GM12875 (cell line): ENCODE data around the gene MYO7B.

Experiments
- H3K4me3 ChIP-seq: one replicate; pipeline ENCODE4 v1.5.1; 2011; ENCODE audit warnings: low read depth, low read length, control low read depth
- CTCF ChIP-seq: IDR thresholded peaks from 2 replicates; pipeline ENCODE4 v1.5.1; 2011; ENCODE audit warnings: low read depth, mild to moderate bottlenecking, control low read depth, inconsistent platforms, low read length, moderate library complexity, borderline replicate concordance; ENCODE audit not compliant: insufficient read depth

Gene MYO7B

GRCh38 chr2:127675331-127676261 lies 140.1 kb downstream of the MYO7B start, which contains the start of gene LIMS2:
Gene LIMS2, minus strand, starts transcription at chr2:127675530. Its CDS starts 506 bp downstream, at chr2:127675024.
- no peak within 1 kb of the TSS for H3K4me3 ChIP-seq

DNA sequence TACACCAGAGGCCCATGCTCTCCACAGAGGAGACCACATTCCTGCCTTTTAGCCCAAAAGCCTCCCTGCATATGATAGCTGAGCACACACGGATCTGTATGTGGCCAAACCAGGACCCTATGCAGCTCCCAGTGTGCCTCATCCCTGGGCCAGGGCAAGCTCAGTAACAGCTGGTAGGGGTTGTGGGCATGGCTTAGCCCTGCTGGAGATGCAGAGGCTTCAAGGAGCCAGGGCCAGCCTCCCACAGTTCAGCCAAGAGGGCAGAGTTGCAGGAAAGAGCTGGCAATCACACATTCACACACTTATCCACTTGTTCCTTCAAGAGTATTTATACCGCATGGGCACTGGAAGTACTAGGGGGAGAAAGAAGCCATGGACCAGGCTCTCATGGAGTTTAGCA lies 141.4 kb downstream of the MYO7B start:
- no peak overlapping the region for H3K4me3 ChIP-seq
- no peak for TF ChIP-seq CTCF

More at GRCh38 chr2:127675331-127676261, 140.1 kb downstream of the MYO7B start, which contains the start of gene LIMS2:
- TF ChIP-seq CTCF, result no peak

- no peak overlapping the region for H3K4me3 ChIP-seq
- no peak for TF ChIP-seq CTCF
Observed at GRCh38 chr2:127678531-127678930, 143.0 kb downstream of the MYO7B start.

- no peak for TF ChIP-seq CTCF
- H3K4me3 ChIP-seq, result no peak overlapping the region
Observed at GRCh38 chr2:127678991-127679390, 143.5 kb downstream of the MYO7B start.

DNA sequence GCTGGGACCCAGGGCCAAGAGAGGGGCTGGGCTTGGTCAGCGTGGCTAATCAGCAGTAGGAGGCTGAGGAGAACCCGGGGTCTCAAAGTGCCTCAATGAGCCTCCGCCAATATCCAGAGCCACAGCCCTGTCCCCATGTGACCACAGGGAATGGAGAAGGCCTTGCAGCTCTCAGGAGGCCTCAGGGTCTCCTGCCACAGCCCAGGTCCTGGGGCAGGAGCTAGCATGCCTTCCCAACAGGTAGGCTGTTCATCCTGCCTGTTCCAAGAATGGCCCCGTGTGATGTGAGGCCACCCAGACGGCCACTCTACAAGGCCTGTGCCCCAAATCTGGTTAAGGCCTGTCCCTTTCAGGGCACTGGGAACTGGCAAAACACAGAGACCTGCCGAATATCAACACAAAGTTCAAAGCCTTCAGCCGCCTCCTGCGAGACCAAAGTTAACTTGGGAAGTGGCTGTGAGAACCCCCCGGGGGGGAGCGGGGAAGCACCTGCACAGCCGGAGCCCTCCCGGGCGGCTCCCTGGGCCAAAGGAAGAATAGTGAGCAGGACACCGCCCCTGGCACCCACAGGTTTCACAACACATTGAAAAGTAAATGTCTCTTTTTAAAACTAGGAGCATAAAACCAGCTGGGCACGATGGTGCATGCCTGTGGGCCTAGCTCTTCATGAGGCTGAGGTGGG lies 144.3 kb downstream of the MYO7B start:
- no peak overlapping the region for H3K4me3 ChIP-seq

GRCh38 chr2:127680706-127681287 lies 145.3 kb downstream of the MYO7B start:
- TF ChIP-seq CTCF, result no peak
- H3K4me3 ChIP-seq, result no peak overlapping the region

More for the DNA sequence above, 144.3 kb downstream of the MYO7B start:
- TF ChIP-seq CTCF, result no peak
